22Rv1 (cell line): ENCODE measurements around the gene PDGFC.
"Not testable (repeated sequence)": the region's sequence is repeated elsewhere in the genome, so short reads cannot be mapped to it uniquely, and the experiment has no call there.

Experiments
- H3K27ac ChIP-seq: fragments of 450-650 bp; 2 replicates; pipeline ENCODE4 v1.5.1; 2017
- CTCF ChIP-seq: fragments of 450-650 bp; IDR thresholded peaks from 2 replicates; pipeline ENCODE4 v1.5.1; 2017; ENCODE audit warnings: mild to moderate bottlenecking
- ZFX ChIP-seq: fragments of 450-650 bp; IDR thresholded peaks from 2 replicates; pipeline ENCODE4 v1.6.1; 2017; ENCODE audit warnings: antibody characterized with exemption, borderline replicate concordance

Gene PDGFC

DNA sequence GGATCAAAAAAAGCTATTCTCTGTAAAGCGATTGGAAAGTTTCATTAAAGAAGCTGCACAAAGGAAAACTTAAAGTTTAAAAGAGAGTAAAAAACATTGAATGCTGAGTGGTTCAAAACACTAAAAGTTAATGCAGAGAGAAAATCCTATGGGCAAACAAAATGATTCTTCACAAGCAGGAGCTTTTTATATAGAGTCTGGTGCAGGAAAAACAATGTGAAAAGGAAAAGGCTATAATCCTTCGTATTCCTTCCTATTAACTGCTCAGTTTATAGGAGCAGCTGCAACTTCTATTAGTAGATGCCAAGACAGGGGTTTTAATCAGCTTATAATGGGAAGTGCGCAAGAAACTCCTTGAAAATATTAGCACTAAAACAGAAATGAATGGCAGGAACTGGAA, 100.7 kb downstream of the PDGFC start:
- TF ChIP-seq CTCF (no peak), ZFX (no peak)
- no peak overlapping the region for H3K27ac ChIP-seq

- TF ChIP-seq ZFX = no peak
- TF ChIP-seq CTCF = no peak
- no peak overlapping the region for H3K27ac ChIP-seq
Observed at GRCh38 chr4:156870131-156870530, 101.5 kb downstream of the PDGFC start.

DNA sequence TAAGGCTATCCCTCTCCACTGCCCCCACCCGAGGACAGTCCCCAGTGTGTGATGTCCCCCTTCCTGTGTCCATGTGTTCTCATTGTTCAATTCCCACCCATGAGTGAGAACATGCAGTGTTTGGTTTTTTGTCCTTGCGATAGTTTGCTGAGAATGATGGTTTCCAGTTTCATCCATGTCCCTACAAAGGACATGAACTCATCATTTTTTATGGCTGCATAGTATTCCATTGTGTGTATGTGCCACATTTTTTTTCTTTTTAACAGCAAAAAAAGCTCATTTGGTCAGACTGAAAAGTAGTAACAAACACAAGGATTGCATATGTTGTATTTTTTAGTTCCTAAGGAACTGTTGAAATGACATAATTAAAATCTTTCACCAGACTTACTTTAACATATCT, 105.5 kb downstream of the PDGFC start:
- H3K27ac ChIP-seq = not testable (repeated sequence)

GRCh38 chr4:156865451-156865850, 106.1 kb downstream of the PDGFC start:
- no peak for TF ChIP-seq ZFX
- no peak for TF ChIP-seq CTCF
- H3K27ac ChIP-seq = no peak overlapping the region

DNA sequence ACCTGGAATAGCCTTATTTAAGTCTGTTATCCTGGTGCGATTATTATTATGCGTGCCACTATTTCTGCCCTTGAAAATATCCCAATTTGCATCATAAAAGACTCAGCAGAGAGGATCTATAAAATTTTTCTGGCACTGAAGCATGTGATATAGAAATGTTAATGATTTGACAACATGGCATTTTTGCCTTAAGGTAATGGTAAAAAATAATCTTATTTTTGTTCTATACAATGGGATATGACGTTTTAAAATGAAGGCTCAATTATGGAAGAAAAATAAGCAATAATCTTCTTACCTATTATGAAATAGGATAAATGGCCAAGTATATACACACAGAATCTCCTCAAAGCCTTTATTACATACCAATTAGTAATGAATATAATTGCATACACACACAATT, 113.5 kb downstream of the PDGFC start:
- H3K27ac ChIP-seq = no peak overlapping the region
- TF ChIP-seq CTCF (no peak), ZFX (no peak)

GRCh38 chr4:156838761-156839160, 132.8 kb downstream of the PDGFC start:
- TF ChIP-seq ZFX (no peak), CTCF (no peak)
- H3K27ac ChIP-seq = no peak overlapping the region

DNA sequence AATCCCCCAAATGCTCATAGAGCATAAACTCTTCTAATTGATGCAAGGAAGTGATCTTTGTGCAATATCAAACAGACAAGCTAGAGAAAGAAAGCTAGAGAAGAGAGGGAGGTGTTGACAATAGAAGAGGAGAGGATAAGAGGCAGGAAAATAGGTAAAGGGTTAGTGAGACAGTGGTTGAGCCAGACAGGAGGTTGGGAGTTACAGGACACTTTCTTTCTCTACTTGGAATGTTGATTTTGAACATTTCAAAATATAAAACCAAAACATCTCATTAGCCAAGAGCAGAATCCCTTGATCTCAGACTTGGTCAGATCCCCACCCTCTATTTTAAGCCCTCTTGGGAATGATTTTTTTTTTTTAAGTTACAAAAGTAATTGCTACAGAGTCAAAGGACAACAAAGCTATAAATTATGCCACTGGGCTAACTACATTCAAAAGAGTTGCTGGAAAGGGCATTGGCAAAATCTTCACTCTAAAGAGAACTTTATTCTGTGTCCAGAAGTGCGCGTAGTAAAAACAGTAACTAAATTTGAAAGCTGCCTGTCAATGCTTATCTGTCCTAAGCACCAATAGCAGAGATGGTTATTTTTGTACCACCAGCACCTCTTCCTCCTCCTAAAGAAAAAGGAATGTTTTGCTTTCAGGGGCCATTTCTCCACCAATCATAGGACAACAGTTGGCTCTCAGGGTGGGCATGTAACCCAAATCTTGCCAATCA, 133.8 kb downstream of the PDGFC start:
- TF ChIP-seq ZFX (no peak), CTCF (no peak)
- no peak overlapping the region for H3K27ac ChIP-seq

DNA sequence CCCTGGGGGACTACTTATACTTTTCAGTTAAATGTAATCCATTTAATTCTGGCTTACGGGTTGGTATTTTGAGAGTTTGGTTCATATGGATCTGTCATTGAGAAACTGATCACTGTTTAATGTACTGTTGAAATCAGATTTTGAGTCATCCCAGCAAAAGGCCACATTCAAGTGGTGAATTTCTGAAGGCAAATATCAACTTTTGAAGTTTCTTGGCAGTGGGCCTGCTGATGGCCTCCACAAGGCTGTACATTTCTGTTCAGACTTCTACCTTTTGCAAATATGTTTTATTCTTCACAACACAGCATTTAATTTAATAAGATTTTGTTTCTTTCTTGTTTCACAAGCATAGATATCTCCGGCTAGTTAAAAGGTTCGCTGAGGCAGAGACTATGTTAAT, 138.7 kb downstream of the PDGFC start:
- H3K27ac ChIP-seq = no peak overlapping the region
- TF ChIP-seq CTCF (no peak), ZFX (no peak)
